Mesenteric fat pad (tissue), 1 donor: Measurements from ENCODE around the gene EML5. TPM values are rescaled to one million over a fixed set of nuclear protein-coding genes. Genes with fewer than 3 reads are reported as not detected.

Source experiments
- DNase-seq: peaks from one replicate; pipeline ENCODE4 v3.0.0-alpha.2; 2020; ENCODE audit warnings: low spot score
- total RNA-seq: library from RNA; stranded (reverse); fragmentation: NEBNext Ultra II Directional; extraction: Animal tissue kit (Norgen Biotek cat#: 25700); gene quantifications from one replicate; pipeline ENCODE4 v1.2.1, GENCODE V29; 2021
- donor health status: DM: yes; HTN: yes; CAD: no.

The EML5 gene
- total RNA-seq, 1 donor from 2014 or later: 0.13 TPM

DNA sequence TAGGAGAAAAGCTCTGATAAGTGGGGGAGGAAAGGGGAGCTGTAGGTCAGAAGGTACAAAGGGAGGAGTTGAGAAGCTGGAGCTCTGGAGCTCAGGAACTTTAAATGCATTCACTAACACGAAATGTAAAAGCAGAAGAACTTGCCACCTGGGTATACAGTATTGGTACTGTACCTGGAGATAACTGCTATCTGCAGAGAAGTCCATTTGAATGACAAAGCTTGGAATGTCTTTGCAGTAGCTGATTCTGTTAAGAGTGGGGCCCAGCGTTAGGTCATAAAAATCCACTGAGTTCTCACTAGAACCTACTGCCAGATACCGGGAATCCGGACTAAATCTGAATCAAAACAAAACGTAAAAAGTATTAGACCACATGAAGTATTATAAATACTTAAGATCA is 174.3 kb downstream of the EML5 start:
- no peak for DNase-seq

DNA sequence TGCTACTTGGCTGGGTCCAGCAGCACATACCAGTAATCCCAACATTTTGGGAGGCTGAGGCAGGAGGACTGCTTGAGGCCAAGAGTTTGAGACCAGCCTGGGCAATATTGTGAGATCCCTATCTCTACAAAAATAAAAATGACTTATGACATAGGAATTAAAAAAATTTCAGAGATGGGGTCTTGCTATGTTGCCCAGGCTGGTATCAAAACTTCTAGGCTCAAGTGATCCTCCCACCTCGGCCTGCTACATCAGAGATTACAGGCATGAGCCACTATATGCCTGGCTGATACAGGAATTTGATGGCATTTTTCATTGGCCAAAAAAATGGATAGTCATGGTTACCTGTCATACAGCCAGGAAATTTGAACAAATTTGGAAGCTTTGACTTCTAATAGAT is 175.3 kb downstream of the EML5 start:
- DNase-seq: no peak

DNA sequence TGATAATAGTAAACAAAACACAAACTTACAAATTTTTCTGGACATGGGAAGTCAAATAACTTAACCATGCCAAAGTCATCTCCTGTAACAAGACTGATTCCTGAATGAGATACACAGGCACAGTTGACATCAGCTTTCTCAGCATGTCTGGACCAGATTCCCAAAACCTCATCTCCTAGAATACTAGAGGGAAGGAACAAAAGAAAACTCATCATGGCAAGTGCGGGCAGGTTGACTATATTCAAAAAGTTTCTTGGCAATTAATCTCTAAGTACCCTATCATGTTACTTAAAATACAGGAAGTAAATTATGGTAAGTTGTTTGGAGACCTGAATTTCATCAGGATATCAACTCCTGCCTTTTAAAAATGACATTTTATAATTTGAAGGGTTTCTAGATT is 176.1 kb downstream of the EML5 start:
- no peak for DNase-seq

DNA sequence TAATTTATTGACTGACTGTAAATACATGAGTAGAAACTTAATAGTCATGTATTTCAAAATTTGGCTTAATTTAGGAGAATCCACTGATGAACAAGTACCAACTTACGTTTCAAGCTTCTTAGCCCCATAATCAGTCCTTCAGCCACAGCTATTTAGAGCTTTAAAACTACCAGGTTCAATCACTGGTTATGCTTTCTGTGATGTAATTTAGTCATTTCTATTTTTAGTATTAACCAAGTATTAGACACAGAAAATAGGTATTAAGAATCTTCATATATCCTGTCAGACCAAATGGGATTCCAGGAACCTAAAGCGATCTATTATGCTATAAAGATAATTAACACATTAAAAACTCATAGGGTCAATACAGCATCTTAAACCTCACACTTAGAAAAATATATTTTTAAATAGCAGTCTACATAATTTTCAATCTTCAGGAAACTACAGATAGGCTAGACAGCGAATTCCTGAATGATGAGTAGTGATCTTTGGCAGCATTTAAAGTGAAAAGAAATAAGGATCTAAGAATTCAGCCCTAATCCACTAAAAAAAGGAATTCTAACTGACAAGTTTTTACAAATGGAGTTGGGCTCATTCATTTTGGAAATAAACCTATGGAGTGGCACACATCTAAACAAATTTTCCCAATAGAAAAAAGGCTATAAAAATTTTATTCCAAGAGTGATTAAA is 178.4 kb downstream of the EML5 start:
- DNase-seq: no peak

DNA sequence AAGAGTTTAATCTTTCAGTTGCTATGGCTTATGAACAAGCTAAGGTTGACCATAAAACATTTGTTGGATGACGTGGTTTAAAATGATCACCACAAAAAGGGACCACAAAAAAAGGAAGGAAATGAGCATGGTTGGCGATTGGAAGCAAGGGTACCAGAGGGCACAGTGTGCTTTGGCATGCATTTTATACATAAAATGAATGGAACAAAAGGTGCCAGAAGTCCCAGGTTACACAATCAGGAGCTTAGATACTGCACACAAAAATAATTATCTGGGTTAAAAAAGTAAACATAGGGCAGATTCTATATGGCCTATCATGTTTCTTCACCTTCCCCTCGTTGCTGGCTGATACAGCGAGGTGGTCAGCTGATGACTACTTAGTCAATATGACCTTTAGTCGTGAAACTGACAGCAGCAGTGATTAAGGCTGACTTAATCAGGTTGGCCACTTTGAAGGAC is 179.2 kb downstream of the EML5 start:
- DNase-seq: no peak

DNA sequence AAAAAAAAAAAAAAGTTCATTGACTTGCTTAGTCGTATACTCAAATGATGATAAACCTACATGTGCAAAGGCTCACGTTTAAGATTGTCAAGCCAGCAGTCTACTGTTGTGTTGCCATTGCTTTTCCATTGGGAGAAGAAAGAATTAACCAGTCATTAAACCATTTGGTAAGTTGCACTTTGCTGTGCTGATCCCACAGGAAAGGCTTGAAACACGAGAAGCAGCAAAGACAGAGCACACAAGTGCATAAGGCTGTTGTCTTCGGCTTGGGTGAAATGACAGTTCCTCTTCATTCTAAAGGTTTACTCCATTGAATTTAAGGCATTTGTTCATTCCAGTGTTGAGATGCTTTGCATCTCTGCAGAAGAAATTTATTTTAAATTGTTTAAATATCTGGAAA is 179.8 kb downstream of the EML5 start:
- no peak for DNase-seq

DNA sequence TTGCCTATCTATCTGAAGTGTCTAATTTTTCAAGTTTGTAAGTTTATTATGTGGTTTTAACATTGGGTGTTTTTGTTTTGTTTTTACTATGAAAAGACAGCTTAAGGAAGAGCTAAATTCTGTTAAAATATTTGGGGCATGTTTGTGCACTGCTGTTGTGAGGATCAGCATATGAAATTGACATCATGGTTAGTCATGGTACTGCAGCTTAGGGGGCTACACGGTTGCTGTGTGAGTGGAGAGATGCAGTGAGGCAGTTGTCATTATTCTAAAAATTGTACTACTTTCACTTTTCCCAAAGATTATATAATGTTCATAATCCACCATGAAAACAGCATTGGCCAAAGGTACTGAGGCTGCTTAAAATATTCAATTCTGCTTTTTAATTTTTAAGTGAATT is 180.9 kb downstream of the EML5 start:
- DNase-seq: no peak

DNA sequence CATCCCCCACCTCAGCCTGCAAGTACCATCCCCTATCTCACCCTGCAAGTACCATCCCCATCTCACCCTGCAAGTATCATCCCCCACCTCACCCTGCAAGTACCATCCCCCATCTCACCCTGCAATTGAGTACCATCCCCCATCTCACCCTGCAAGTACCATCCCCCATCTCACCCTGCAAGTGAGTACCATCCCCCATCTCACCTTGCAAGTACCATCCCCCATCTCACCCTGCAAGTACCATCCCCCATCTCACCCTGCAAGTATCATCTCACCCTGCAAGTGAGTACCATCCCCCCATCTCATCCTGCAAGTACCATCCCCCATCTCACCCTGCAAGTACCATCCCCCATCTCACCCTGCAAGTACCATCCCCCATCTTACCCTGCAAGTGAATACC is 184.9 kb downstream of the EML5 start:
- no peak for DNase-seq

DNA sequence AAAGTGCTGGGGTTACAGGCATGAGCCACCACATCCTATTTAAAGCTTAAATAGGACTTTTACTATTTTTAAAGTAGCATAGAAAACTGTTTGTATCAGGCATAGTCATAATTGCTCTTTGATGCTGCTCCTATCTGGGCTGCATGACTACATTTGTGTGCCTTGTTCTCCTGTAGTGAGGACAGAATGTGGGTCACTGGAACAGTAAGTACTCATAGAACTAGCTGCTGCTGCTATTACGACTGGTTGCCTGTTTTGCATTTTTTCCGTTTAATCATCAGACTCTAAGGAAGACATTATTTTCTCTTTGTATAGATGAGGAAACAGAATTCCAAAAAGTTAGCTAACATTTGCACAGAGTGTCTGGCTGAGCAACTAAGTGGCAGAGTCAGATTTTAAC is 187.2 kb downstream of the EML5 start:
- DNase-seq: no peak

DNA sequence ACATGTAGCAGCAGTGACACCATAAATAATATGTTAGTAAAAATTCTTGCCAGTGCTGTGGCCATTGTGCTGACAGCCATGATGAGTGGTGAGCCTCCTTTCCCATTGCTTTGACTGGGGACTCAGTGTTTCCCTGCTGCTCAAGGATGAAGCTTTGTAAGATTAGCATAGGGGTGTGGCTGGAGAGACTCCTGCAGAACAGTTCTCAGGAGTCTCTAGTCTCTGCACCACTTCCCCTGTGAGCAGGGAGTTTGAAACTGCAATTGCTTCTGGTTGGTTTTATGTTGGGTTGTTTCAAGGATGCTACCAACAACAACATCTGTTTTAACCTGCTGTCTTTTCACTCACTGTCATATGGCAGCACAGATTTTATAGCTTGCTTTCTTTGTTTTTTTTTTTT is 188.5 kb downstream of the EML5 start:
- DNase-seq: no peak

DNA sequence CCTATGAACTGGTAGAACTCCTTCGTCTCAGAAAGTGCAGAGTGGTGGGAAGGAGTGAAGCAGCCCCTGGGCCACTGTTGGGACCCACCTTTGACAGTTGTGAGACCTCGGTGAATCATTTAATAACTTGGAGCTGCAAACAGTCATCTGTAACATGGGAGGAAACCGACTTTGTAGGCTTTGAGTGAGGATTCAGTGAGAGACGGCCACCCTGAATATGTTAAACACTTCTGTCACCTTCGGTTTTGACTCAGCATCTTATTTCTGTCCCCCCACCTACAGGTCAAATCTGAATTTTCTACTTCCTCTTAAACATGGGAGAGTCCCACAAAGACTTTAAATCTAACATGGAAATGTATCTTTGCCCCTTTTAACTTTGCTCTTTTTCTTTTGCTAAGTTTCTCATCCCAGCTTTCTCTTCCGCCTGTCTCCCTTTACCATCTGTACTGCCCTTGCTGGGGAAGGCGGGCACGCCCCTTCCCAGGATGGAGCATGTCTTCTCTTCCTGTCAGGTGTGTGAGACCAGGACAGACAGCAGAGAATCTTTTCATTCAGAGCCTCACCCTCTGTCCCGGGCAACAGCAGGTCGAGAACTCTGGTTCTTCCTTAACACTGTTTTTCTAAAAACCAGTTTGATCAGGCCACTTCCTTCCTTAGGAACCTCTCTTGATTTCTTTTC is 192.9 kb downstream of the EML5 start:
- DNase-seq: no peak

DNA sequence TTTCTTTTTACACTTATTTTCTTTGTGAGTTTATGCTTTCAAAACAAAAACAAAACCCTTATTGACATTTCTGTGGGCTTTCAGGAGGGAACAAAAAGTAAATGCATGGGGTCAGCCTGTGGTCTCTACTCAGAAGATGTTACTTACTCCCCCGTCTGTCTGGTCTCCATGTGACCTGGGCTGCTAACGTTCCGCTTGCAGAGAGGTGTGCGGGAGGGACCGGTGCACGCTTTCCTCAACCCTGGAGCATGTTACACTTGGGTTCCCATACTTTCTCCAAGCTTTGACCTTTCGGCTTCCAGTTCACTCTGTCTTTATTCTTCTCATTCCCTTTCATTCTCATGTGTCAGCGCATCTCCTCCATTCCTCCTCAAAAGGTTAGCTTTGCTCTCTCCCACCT is 193.4 kb downstream of the EML5 start:
- no peak for DNase-seq

DNA sequence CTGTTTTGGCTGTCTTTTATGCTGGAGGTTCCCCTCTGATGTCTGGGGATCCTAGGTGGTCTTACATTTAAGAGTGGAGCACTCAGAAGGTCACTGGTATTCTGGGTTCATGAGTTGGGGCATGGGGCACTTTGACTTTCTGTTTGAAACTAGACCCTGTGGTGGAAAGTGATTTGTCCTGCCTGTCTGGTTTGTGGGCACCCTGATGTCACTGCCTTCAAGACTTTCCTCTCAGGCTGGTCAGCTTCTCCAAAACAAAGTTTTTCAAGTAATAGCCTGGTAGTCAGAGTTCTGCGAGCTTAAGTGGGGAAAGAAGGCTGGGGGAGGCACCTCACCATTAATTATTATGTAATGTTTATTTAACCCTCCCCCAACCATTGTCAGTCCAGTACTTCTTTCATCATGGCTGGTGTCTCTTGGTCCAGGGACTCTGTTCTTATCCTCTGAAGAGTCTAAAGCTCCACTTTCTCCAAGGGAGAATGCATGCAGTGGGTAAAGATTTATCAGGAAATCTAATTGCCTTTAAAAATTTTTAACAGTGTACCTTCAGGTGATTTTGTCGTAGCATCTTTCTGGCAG is 194.6 kb downstream of the EML5 start:
- no peak for DNase-seq

DNA sequence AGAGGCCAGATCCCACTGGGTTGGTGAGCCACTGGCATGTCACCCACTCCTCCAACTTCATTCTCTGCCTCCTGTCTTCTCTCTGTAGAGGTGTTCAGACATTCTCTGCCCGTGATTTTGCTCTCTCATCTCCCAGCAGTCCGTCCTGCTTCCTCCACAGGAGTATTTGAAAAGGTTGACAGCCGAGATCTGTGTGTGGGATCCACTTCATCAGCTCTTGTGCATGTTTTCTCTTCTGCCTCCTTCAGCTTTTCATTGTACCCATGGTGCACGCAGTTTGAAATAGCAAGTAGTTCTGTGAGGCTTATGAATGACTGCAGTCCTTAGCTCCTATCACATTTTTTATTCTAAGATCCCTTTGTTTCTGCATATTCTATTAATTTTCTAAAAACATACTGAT is 195.2 kb downstream of the EML5 start:
- no peak for DNase-seq

DNA sequence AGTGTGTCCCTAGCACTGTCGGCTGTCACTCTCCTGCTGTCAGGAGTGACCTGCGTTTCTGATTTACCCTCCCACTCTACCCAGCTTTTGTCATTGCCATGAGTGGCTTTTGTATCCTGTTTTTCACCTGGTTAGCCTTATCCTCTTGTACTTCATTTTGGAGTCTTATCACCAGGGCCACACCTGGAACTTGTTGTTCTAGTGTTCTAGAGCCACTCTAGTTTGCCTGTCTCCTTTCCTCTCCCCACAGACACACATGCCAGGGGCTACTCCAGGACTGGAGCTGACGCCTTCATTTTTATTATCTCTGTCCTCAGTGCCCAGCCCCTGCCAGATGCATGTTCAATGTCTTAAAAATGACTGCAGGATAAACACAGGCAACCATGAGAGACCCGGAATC is 195.7 kb downstream of the EML5 start:
- DNase-seq: no peak

DNA sequence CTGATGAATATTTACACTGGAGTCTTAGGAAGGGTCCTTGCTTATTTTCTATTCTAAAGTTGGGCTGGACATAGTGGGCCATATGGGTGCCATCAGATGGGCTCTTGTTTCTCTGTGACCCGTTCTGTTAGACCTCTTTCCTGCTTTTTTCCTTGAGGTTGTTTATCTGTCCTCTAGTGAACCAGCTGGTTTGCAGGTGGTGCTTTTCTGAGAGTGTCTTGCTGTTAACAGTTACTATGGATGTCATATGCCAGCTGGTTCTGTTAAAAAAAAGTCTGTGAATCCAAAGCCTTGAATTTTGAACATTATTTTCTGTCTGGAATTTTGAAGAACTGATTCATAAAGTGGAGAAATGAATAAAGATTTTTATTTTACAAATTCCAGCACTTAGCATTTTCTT is 200.7 kb downstream of the EML5 start:
- no peak for DNase-seq

DNA sequence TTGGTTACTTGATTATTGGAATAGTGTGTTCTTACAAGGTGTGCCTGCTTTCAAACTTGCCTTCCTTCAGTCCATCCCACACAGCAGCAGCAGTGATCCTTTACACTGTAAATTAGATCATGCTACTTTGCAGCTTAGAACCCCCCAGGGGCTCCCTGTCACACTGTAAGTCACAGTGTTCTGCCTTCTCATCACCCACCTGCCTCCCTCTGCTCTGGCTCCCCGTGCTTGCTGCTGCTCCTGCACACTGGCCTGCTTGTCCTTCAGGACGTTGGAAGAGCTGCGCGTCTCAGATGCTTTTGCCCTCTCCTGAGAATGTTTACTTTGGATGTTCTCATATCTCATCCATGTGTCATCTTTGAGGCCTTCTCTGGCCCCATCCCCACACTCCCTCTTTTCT is 202.6 kb downstream of the EML5 start:
- DNase-seq: no peak

DNA sequence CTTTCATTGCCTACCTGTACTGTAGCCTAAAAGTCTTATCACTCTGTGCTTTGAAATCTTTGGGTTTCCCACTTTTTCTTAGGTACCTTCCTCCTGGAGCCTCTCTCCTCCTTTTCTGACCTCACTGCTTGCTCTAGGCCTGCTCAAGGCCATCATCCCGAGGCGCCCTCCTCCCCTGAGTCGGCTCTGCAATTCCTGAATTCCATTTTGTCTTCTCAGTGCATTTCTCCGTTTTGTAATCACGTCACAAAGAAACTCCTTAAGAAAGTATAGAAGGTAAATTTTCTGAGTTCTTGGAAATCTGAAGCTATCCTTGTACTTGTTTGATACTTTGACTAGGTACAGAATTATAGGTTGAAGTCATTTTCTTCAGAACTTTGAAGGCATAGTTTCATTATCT is 204.7 kb downstream of the EML5 start:
- no peak for DNase-seq

DNA sequence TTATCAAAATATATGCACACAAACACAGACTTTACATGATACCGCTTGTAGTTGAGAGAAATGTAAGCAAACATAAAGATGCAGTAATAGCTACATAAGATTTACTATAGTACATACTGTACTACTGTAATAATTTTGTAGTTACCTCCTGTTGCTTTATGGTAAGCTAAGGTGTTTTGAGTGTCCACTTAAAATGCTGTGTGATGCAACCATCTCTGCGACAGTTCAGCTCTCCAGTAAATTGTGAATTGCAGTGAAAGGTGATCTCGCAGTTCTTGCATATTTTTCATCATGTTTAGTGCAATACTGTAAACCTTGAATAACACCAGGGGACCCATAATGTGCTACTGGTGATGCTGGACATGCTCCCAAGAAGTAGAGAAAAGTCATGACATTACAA is 208.3 kb downstream of the EML5 start:
- DNase-seq: no peak

DNA sequence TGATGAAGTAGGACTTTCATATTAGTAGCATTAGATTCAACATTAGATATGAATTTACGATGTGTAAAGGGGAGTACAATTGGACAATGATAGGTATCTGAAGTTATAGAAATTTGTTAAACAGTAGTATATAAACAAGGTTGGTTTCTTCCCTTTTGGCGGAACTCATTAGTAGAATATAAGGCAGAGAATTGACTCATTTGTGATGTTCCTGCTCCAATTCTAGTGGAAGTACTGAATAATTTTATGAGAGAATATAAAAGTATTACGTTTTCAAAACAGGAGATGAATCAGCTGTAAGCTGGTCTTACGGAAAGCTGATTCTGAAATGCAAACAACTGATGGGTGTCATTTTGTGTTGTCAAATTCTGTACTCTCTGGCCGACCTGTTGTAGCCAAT is 216.5 kb downstream of the EML5 start:
- DNase-seq: no peak

DNA sequence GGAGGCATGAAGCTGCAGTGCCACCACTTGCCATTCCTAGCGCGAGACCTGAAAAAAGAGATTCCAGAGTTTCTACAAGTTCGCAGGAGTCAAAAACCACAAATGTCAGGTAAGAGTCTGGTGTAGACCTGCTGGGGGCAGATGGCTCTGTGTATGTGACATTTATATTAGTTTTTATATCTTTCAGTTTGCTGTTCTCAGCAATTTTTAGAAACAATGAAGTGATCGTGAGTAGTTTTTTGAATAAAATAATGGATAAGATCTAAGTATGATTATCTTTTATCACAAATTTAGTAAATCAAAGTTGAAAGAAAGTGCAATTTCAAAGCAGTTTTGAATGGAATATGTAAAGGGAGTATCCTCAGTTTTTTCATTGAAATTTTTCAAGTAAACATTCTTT is 220.6 kb downstream of the EML5 start:
- DNase-seq: no peak

DNA sequence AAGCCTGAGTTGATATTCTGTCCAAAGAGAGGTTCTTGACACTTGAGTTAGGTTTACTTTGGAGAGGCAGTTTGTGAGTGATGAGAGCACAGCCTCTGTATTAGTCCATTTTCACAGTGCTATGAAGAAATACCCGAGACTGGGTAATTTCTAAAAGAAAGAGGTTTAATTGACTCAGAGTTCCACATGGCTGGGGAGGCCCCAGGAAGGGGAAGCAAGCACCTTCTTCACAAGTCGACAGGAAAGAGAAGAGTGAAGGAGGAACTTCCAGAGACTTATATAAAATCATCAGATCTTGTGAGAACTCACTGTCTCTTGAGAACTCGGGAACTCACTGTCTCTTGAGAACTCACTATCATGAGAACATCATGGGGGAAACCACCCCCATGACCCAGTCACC is 224.6 kb downstream of the EML5 start:
- no peak for DNase-seq

DNA sequence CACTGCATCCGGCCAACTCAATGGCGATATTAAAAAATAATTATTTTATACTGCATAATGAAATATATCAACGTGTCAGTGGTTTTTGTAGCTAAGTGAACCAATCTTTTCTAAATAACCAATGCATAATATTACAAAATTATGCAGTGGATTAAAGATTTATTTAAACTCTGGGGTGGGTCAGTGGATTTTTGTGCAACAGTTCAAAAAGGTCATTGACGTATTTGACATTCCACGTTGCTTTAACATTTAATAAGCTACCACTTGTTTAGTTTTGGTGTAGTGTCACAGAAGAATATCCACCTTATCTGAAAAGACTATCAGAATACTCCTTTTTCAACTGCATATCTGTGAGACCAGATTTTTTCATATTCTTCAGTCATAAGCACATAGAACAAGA is 227.3 kb downstream of the EML5 start:
- no peak for DNase-seq
